GM12801 (cell line): Measurements from ENCODE around the gene PHAF1.

Experiments
- CTCF ChIP-seq: IDR thresholded peaks from one replicate; pipeline ENCODE4 v1.5.1; 2011; ENCODE audit warnings: control low read depth; ENCODE audit not compliant: insufficient read length; ENCODE audit errors: extremely low read depth

The PHAF1 gene

GRCh38 chr16:67091906-67092566 is 17.7 kb upstream of the PHAF1 start:
- no peak for TF ChIP-seq CTCF

GRCh38 chr16:67093098-67093726 is 16.5 kb upstream of the PHAF1 start:
- TF ChIP-seq CTCF, result no peak

DNA sequence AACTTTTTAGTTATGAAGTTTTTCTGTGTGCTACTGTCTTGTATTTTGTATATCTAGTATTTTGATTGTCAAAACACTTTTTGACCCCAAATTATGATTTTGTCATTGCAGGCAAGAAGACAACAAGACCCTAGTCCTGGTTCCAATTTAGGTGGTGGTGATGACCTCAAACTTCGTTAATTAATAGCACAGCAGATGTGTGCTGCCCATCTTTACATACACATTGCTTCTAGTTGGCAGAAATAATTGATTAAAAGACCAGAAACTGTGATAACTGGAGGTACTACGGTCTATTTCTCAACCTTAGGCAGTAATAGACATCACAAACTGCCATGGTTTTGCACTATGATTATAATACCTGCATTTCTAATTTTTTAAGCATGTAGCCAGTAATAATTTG is 11.1 kb upstream of the PHAF1 start:
- no peak for TF ChIP-seq CTCF

GRCh38 chr16:67100569-67101310 is 9.0 kb upstream of the PHAF1 start:
- no peak for TF ChIP-seq CTCF

DNA sequence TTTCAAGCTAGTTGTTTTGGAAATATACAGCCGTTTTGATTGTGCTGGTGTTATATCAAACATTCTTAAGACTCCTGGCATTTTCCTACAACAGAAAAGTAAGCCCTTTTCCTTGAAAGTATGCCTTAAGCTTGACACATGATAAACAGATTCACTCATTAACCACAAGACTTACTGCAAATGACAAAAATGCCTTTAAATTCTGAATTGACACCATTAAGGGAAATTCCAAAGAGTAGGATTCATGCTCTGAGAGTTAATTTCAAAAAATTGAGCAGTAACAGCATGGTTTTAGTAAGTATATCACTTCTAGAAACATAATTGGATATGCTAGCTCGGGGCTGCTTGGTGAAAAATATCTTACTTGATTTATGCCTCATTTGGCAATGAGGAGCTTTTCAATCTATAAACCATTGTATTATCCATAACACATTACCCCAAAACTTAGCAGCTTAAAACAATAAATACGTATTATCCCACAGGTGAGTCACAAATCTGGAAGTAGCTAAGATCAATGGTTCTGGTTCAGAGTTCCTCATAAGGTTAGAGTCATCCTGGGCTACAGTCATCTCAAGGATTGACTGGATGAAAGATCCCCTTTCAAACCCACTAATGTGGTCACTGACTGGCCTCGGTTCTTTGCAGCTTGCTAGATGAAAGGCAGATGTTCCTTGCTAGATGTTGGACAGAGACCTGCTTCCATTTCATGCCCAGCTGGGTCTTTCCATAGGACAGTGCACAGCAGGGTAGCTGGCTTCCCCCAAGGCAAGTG is 8.2 kb upstream of the PHAF1 start:
- no peak for TF ChIP-seq CTCF

DNA sequence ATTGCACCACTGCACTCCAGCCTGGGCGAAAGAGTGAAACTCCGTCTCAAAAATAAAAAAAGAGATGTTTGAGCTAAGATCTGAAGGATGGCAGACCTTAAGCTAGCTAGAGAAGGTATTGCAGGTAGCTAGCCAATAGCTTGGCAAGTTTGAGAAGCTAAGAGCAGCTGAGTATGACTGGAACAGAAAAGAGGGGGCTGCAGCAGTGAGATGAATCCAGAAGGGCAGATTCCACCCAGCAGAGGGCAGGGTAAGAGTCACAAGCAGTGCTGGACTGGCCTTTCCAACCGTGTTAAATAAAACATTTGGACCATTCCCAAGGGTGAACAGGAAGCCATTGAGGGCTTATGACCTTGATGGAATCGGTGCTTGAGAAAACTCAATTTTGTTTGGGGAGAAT is 5.7 kb upstream of the PHAF1 start:
- TF ChIP-seq CTCF, result no peak

GRCh38 chr16:67104845-67105244 is 4.9 kb upstream of the PHAF1 start:
- TF ChIP-seq CTCF, result no peak
